ENCODE data around the gene NSD2. TPM values are rescaled to one million over a fixed set of nuclear protein-coding genes. Genes with fewer than 3 reads are reported as not detected.

Gene NSD2
- total and polyA plus RNA-seq, 4 donors = 5.1 to 71.5 (median 11.6) TPM

DNA sequence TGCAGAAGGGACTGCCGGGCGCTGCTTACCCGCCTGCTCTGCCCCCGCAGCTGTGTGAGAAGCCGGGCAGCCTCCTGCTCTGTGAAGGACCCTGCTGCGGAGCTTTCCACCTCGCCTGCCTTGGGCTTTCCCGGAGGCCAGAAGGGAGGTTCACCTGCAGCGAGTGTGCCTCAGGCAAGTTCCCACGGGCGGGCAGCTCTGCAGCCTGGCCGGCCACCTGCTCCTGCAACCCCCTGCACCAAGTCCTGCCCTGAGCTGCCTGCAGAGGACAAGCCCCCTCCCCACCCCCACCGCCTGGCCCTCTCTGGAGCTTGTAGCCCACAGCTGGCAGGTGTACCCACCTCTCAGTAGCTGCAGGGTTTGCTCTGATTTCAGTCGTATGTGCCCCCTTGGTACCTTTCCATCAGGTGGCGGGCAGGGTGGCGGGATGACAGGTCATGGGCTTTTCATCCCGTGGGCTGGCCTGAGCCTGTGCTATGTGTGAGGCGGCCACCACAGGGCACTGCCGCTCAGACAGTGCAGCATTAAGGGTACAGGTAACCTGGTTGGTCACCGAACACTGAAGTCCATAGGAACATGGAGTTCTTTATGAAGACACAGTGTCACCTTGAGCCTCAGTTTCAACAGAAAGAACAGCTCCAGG, 81.0 kb downstream of the NSD2 start:
- 96% methylated on average over 20 of the region's 20 CpGs for WGBS
- no peaks in the 10 kb centered on the region for H3K27me3 ChIP-seq (ENCODE audit: control insufficient read depth in 4 of 4, insufficient read depth in 4 of 4, low read length in 3 of 4)
- H3K9ac ChIP-seq (ENCODE audit: low read depth in 1 of 2, low read length in 2 of 2) = no peak overlapping the region
- H3K4me3 ChIP-seq (ENCODE audit: low read depth in 1 of 3, low read length in 3 of 3) = no peak overlapping the region
- DNase-seq (ENCODE audit: low spot score) = no peak
- TF ChIP-seq GABPA (IDR thresholded peaks at IDR 0.05 in 1 of 2, conservative IDR thresholded peaks at IDR 0.05 in 1 of 2) (no peak), TAF1 (conservative IDR thresholded peaks at IDR 0.05) (no peak), HNF4G (IDR thresholded peaks at IDR 0.05) (no peak), HNF4A (conservative IDR thresholded peaks at IDR 0.05) (no peak), EGR1 (IDR thresholded peaks at IDR 0.05; ENCODE audit: low read depth in 2 of 2) (no peak), YY1 (IDR thresholded peaks at IDR 0.05) (no peak), JUND (IDR thresholded peaks at IDR 0.05) (no peak), RAD21 (IDR thresholded peaks at IDR 0.05) (no peak), NR2F2 (IDR thresholded peaks at IDR 0.05) (no peak), FOXA1 (IDR thresholded peaks at IDR 0.05) (no peak), SP1 (IDR thresholded peaks at IDR 0.05) (no peak), FOXA2 (IDR thresholded peaks at IDR 0.05) (no peak)
- TF ChIP-seq, protein P1, sequence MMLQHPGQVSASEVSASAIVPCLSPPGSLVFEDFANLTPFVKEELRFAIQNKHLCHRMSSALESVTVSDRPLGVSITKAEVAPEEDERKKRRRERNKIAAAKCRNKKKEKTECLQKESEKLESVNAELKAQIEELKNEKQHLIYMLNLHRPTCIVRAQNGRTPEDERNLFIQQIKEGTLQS (IDR thresholded peaks at IDR 0.05) = no peak
- TF ChIP-seq, protein P2, sequence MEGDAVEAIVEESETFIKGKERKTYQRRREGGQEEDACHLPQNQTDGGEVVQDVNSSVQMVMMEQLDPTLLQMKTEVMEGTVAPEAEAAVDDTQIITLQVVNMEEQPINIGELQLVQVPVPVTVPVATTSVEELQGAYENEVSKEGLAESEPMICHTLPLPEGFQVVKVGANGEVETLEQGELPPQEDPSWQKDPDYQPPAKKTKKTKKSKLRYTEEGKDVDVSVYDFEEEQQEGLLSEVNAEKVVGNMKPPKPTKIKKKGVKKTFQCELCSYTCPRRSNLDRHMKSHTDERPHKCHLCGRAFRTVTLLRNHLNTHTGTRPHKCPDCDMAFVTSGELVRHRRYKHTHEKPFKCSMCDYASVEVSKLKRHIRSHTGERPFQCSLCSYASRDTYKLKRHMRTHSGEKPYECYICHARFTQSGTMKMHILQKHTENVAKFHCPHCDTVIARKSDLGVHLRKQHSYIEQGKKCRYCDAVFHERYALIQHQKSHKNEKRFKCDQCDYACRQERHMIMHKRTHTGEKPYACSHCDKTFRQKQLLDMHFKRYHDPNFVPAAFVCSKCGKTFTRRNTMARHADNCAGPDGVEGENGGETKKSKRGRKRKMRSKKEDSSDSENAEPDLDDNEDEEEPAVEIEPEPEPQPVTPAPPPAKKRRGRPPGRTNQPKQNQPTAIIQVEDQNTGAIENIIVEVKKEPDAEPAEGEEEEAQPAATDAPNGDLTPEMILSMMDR (IDR thresholded peaks at IDR 0.05; ENCODE audit: low read depth, low read length, missing input control) = no peak
- TF ChIP-seq, protein P3, sequence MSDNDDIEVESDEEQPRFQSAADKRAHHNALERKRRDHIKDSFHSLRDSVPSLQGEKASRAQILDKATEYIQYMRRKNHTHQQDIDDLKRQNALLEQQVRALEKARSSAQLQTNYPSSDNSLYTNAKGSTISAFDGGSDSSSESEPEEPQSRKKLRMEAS (IDR thresholded peaks at IDR 0.05) = no peak
- TF ChIP-seq, protein P4, sequence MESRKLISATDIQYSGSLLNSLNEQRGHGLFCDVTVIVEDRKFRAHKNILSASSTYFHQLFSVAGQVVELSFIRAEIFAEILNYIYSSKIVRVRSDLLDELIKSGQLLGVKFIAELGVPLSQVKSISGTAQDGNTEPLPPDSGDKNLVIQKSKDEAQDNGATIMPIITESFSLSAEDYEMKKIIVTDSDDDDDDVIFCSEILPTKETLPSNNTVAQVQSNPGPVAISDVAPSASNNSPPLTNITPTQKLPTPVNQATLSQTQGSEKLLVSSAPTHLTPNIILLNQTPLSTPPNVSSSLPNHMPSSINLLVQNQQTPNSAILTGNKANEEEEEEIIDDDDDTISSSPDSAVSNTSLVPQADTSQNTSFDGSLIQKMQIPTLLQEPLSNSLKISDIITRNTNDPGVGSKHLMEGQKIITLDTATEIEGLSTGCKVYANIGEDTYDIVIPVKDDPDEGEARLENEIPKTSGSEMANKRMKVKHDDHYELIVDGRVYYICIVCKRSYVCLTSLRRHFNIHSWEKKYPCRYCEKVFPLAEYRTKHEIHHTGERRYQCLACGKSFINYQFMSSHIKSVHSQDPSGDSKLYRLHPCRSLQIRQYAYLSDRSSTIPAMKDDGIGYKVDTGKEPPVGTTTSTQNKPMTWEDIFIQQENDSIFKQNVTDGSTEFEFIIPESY (IDR thresholded peaks at IDR 0.05) = no peak
- TF ChIP-seq, protein P5, sequence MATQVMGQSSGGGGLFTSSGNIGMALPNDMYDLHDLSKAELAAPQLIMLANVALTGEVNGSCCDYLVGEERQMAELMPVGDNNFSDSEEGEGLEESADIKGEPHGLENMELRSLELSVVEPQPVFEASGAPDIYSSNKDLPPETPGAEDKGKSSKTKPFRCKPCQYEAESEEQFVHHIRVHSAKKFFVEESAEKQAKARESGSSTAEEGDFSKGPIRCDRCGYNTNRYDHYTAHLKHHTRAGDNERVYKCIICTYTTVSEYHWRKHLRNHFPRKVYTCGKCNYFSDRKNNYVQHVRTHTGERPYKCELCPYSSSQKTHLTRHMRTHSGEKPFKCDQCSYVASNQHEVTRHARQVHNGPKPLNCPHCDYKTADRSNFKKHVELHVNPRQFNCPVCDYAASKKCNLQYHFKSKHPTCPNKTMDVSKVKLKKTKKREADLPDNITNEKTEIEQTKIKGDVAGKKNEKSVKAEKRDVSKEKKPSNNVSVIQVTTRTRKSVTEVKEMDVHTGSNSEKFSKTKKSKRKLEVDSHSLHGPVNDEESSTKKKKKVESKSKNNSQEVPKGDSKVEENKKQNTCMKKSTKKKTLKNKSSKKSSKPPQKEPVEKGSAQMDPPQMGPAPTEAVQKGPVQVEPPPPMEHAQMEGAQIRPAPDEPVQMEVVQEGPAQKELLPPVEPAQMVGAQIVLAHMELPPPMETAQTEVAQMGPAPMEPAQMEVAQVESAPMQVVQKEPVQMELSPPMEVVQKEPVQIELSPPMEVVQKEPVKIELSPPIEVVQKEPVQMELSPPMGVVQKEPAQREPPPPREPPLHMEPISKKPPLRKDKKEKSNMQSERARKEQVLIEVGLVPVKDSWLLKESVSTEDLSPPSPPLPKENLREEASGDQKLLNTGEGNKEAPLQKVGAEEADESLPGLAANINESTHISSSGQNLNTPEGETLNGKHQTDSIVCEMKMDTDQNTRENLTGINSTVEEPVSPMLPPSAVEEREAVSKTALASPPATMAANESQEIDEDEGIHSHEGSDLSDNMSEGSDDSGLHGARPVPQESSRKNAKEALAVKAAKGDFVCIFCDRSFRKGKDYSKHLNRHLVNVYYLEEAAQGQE (IDR thresholded peaks at IDR 0.05) = no peak
- no peak overlapping the region for H3K27ac ChIP-seq (ENCODE audit: low read depth in 1 of 2, low read length in 2 of 2)
- H3K4me1 ChIP-seq (ENCODE audit: control insufficient read depth in 4 of 4, insufficient read depth in 4 of 4, low read length in 3 of 4) = no peaks in the 10 kb centered on the region
- H3K36me3 ChIP-seq (ENCODE audit: control insufficient read depth in 4 of 4, insufficient read depth in 3 of 4, low read depth in 1 of 4, low read length in 3 of 4) = peaks cover 4 to 26% (median 8%) of the 10 kb centered on the region in 4 donors
- H3K9me3 ChIP-seq (ENCODE audit: control insufficient read depth in 4 of 4, low read length in 3 of 4) = no peaks in the 10 kb centered on the region

All from liver (tissue), 9 donors.